ENCODE measurements around the gene PIWIL4. TPM values are rescaled to one million over a fixed set of nuclear protein-coding genes. Genes with fewer than 3 reads are reported as not detected.

The PIWIL4 gene
- total RNA-seq, 6 experiments from 2014 or later: 0.12 to 0.43 (median 0.28) TPM

DNA sequence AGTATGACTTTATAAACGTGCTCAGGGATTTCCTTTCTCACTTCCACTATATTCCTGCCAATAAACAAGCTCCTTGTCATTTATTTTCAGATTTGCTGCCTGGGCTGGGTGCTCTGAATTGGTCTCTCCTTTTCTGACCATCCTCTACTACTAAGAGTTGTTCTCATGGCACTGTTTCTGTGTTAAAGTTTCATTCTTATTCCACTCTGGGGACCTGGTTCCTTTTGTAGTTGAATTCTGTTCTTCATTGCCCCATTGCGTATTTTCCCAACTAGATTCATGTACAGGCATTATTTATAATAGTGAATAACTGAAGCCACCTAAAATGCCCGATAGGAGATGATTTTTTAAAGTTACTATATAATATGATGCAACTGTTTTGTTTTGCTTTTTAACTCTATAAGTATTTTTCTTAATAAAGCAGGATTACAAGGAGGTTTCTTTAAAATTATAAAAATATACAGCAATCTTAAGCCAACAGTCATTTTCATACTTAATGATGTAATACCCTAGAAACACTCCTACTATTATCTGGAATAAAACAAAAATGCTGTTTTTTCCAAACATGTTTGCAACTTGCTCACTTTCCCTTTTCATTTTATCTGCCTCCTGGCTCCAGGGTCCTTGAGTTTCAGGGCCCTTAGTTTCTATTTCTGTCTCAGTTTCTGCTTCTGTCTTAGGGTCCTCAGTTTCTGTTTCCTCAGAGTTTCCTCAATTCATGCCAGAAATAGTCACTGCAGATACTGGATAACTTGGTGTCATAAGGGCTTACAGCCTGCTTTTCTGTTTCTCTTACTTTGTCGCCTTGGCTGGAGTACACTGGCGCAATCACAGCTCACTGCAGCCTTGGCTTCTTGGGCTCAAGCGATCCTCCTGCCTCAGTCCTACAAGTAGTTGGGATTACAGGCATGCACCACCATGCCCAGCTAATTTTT is 33.2 kb upstream of the PIWIL4 start:
- peaks cover 11% of the 10 kb centered on the region; the same call in 1 of the 2 replicates for H3K4me1 Mint-ChIP-seq (ENCODE audit: low read depth)
- no peak for DNase-seq
- peaks cover 11% of the 10 kb centered on the region for H3K27me3 Mint-ChIP-seq (ENCODE audit: insufficient read depth)
- no peak overlapping the region for H3K4me3 Mint-ChIP-seq
- H3K9me3 Mint-ChIP-seq: no peaks in the 10 kb centered on the region
- TF ChIP-seq, protein P1, sequence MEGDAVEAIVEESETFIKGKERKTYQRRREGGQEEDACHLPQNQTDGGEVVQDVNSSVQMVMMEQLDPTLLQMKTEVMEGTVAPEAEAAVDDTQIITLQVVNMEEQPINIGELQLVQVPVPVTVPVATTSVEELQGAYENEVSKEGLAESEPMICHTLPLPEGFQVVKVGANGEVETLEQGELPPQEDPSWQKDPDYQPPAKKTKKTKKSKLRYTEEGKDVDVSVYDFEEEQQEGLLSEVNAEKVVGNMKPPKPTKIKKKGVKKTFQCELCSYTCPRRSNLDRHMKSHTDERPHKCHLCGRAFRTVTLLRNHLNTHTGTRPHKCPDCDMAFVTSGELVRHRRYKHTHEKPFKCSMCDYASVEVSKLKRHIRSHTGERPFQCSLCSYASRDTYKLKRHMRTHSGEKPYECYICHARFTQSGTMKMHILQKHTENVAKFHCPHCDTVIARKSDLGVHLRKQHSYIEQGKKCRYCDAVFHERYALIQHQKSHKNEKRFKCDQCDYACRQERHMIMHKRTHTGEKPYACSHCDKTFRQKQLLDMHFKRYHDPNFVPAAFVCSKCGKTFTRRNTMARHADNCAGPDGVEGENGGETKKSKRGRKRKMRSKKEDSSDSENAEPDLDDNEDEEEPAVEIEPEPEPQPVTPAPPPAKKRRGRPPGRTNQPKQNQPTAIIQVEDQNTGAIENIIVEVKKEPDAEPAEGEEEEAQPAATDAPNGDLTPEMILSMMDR (IDR thresholded peaks at IDR 0.05): no peak
- H3K27ac Mint-ChIP-seq: no peak overlapping the region
- no peaks in the 10 kb centered on the region for H3K36me3 Mint-ChIP-seq (ENCODE audit: low read depth)

DNA sequence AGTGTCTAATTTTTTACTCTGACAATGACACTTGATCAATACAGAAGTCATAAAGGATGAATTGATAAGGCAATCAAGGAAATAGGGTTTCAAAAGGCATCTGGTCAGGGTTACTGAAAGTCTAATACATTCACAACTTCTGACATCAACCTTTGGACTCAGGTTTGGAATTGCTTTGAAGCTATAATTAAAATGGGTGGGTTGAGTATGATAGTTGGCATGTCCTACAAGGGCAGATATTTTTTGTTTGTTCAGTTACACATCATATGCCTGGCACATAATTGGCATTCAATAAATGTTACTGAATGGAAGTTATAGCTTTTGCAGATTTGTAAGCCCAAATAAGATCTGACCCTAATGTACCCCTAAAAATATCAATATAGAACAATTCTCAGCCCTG is 30.8 kb upstream of the PIWIL4 start:
- H3K27me3 Mint-ChIP-seq (ENCODE audit: insufficient read depth): peaks cover 18% of the 10 kb centered on the region
- no peak overlapping the region for H3K27ac Mint-ChIP-seq
- no peaks in the 10 kb centered on the region for H3K36me3 Mint-ChIP-seq (ENCODE audit: low read depth)
- H3K4me1 Mint-ChIP-seq (ENCODE audit: low read depth): peaks cover 11% of the 10 kb centered on the region; the same call in 1 of the 2 replicates
- no peak for DNase-seq
- no peaks in the 10 kb centered on the region for H3K9me3 Mint-ChIP-seq
- no peak overlapping the region for H3K4me3 Mint-ChIP-seq
- TF ChIP-seq, protein P1 (IDR thresholded peaks at IDR 0.05): no peak

DNA sequence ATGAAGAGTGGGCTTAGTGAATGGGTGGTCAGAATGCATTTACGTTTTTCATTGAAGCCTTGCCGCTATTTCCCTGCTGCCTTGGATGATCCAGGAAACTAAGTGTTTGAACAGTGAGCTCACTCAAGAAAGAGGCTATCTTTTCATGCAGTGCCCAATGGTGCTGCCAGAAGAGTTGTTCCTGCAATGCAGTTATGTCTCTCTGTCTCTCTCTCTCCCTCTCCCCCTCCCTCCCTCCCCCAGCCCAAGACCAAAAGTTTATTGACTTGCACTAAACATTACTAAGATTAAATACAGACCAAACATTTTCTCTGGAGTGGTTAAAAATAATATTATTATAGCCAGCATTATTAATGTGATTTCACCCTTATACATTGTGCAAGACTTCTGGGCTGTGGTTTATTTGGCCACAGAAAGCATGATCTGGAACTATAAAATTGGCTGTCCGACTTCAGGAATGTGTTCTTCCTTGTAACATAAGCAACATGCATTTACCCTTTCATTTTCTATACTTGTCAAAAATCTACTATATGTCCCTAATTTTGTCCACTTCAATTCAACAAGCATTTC is 30.1 kb upstream of the PIWIL4 start:
- TF ChIP-seq, protein P1 (IDR thresholded peaks at IDR 0.05): no peak
- no peaks in the 10 kb centered on the region for H3K36me3 Mint-ChIP-seq (ENCODE audit: low read depth)
- no peaks in the 10 kb centered on the region for H3K9me3 Mint-ChIP-seq
- H3K4me1 Mint-ChIP-seq (ENCODE audit: low read depth): peaks cover 11% of the 10 kb centered on the region; the same call in 1 of the 2 replicates
- peaks cover 18% of the 10 kb centered on the region for H3K27me3 Mint-ChIP-seq (ENCODE audit: insufficient read depth)
- H3K4me3 Mint-ChIP-seq: no peak overlapping the region
- peak; percentile 27 for DNase-seq
- H3K27ac Mint-ChIP-seq: no peak overlapping the region

GRCh38 chr11:94539420-94539819 is 27.7 kb upstream of the PIWIL4 start:
- Mint-ChIP-seq H3K9me3 (no peaks in the 10 kb centered on the region), H3K27me3 (ENCODE audit: insufficient read depth) (peaks cover 12% of the 10 kb centered on the region), H3K4me3 (no peak overlapping the region), H3K27ac (no peak overlapping the region), H3K36me3 (ENCODE audit: low read depth) (no peaks in the 10 kb centered on the region), H3K4me1 (ENCODE audit: low read depth) (peaks cover 22% of the 10 kb centered on the region; the same call in 1 of the 2 replicates)
- no peak for DNase-seq
- TF ChIP-seq, protein P1 (IDR thresholded peaks at IDR 0.05): no peak

- TF ChIP-seq, protein P1 (IDR thresholded peaks at IDR 0.05): no peak
- Mint-ChIP-seq H3K9me3 (no peaks in the 10 kb centered on the region), H3K27me3 (ENCODE audit: insufficient read depth) (peaks cover 9% of the 10 kb centered on the region; the same call in 1 of the 2 replicates), H3K4me3 (peak within 1 kb of the TSS; percentile 90), H3K36me3 (ENCODE audit: low read depth) (peaks cover 6% of the 10 kb centered on the region; the same call in 1 of the 2 replicates), H3K27ac (peak within 1 kb of the TSS; percentile 98), H3K4me1 (ENCODE audit: low read depth) (peaks cover 35% of the 10 kb centered on the region)
- peak; percentile 39 for DNase-seq
These were observed 23.2 kb upstream of the PIWIL4 start, which contains the start of gene FUT4 for GRCh38 chr11:94543695-94544645. TSS of gene FUT4 (plus strand) at chr11:94543921. CDS start at chr11:94544134, 213 bp downstream.
